ENCODE data around the gene CACNA1C.
"Not testable (repeated sequence)": the region's sequence is repeated elsewhere in the genome, so short reads cannot be mapped to it uniquely, and the experiment has no call there.

Gene CACNA1C

DNA sequence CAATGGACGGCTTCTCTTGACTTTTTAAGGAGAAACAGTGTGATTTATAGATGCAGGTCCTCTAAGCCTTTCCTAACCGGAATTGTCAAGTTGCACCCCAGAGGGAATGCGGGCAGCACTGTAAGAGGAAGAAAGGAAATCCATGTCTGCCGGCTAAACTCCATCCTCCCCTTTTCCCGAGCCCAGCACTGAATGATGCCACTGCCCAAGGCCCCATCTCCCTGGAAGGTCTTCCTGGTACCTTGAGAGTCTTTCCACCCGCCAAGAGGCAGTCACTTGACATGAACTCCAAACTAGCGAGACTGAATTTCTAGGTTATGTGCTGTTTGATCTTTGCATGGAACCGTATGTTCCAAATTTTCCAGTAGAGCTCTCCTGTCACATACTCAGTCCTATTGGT is 428.6 kb downstream of the CACNA1C start:
- Mint-ChIP-seq H3K27me3 (peaks cover 2% of the 10 kb centered on the region), H3K4me3 (no peak overlapping the region), H3K4me1 (no peaks in the 10 kb centered on the region), H3K27ac (no peak overlapping the region), H3K9me3 (no peaks in the 10 kb centered on the region), H3K36me3 (no peaks in the 10 kb centered on the region)

DNA sequence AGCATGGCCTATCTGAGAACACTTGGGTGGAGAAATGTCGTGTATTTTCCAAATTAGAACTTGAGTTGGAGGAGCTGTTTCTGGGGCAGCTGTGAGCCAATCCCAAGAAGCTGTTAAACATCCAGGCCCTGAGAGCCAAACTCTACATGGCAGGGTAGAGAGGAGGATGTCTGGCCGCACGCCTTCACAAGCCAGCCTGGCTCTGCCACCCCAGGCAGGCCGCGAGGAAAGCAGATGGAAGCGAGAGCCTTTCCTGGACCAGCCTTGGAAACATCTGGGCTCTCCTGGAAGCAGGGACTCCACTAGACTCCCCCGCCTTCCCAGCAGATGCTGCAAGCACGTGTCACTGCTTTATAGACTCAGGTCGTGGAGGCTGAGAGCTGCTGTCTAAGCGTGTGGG is 429.2 kb downstream of the CACNA1C start:
- Mint-ChIP-seq H3K27me3 (peaks cover 2% of the 10 kb centered on the region), H3K36me3 (no peaks in the 10 kb centered on the region), H3K4me3 (no peak overlapping the region), H3K4me1 (no peaks in the 10 kb centered on the region), H3K9me3 (no peaks in the 10 kb centered on the region), H3K27ac (no peak overlapping the region)

DNA sequence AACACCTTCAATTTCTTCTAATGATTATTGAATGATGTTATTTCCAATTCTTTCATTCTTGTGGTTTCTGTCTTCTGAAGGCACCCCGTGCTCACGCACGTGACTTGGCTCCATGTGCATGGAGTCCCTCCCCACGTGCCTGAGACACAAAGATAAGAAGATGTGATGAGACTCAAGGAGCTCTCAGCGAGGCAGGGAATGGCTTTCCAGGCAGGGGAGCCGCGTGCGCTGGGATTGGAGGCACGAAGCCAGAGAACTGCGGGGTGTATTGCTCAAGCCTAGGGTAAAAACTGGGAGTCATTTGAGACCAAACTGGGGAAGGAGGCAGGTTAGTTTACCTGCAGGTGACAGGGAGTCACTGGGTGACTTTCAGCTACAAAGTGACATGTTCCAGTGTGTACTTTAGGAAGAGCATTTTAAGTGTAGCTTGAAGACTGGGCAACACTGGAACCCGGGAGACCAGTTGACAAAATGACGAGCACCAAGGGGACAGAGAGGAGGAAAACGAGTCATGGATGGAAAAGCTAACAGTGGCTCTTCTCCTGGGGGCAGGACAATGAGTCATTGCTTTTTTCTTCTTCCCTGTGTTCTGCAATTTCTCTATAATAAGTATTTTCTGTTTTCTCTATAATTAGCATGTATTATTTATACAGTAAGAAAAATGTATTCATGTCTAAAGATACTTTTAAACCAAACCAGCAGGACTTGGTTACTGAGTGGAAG is 430.3 kb downstream of the CACNA1C start:
- Mint-ChIP-seq H3K27ac (no peak overlapping the region), H3K27me3 (peaks cover 1% of the 10 kb centered on the region), H3K9me3 (no peaks in the 10 kb centered on the region), H3K4me3 (no peak overlapping the region), H3K4me1 (no peaks in the 10 kb centered on the region), H3K36me3 (no peaks in the 10 kb centered on the region)

DNA sequence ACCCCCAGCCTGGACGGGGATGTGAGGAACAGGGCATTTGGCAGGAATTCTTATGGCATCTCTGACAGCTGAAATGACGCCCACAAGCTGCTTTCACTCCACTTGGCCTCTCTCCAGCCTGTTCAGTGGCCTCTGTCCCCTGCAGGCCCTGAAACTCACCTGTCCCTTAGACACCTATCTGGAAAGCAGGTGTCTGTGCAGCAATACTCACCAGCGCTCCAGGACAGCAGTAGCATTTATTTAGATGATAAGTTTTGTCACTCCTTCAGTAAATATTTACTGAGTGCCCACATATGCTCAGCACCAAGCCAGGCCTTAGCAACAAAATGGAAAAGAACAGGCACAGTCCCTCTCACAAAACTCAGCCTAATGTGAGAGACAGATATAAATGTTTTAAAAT is 430.9 kb downstream of the CACNA1C start:
- Mint-ChIP-seq H3K9me3 (no peaks in the 10 kb centered on the region), H3K4me1 (no peaks in the 10 kb centered on the region), H3K27ac (no peak overlapping the region), H3K36me3 (no peaks in the 10 kb centered on the region), H3K27me3 (no peaks in the 10 kb centered on the region), H3K4me3 (no peak overlapping the region)

DNA sequence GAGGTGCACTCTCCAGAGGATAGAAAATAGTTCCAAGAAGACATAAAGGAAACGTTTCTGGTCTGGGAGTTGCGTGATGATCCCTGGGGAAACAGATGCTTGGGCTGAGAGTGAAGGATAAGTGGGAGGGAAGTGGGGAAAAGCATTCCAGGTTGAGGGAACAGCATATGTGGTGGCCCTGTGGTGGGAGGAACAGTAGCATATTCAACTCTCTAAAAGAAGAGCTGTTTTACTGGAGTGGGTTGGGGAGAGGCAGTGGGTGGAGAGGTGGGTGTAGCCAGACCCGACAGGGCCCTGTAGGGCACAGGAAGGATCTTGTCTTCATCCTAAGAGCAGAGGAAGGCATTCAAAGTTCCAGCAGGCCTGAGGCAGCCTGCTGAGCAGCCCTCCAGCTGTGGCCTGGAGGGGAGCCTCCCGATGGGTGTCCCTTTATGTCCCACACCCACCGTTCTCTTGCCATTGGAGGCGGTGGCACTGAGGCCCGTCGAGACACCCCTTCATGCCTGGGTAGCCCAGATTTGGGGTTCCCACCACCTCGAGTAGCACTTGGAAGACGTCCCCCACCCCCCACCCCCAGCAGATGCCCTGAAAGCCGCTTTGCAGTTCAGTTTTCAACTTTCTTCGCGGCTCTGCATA is 431.5 kb downstream of the CACNA1C start:
- no peaks in the 10 kb centered on the region for H3K9me3 Mint-ChIP-seq
- H3K27me3 Mint-ChIP-seq: no peaks in the 10 kb centered on the region

DNA sequence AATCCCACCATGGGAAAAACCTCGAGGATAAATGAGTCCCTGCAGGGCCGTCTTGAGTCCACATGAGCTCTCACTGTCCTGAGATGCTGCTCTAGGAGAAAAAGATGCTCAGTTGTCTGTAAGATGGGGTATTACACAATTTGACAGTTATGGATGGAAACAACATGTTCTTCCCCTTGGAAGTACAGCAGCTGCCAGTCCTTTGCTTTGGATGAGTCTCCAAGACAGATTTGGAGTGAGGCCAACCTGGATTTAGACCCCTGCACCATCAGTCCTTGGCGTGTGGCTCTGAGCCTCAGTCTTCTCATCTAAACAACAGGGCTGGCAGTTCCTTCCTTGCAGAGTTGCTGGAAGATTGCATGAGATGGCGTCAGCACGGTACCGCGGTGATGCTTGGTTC is 432.9 kb downstream of the CACNA1C start:
- Mint-ChIP-seq H3K27ac (no peak overlapping the region), H3K27me3 (no peaks in the 10 kb centered on the region), H3K9me3 (no peaks in the 10 kb centered on the region)

More for the DNA sequence above, 431.5 kb downstream of the CACNA1C start:
- H3K36me3 Mint-ChIP-seq: no peaks in the 10 kb centered on the region
- H3K4me1 Mint-ChIP-seq: no peaks in the 10 kb centered on the region
- no peak overlapping the region for H3K27ac Mint-ChIP-seq
- H3K4me3 Mint-ChIP-seq: no peak overlapping the region

DNA sequence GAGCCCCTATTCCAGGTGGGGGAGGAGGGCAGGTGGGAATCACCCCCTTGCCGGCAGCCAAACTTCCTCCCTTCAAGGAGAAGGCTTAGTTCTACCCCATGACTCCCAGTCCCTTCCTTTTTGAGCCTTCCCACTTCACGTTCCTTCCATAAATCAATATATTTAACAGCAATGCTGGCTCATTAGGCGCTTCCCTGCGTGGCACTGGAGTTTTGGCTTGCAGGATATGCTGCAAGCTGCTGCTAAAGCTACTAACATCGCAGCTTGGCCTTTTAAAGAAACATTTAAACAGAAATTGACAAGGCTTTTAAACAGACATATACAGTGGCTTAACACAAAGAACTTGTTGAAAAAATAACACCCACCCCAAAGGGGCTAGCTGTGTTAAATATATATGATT is 434.0 kb downstream of the CACNA1C start:
- H3K27me3 Mint-ChIP-seq: no peaks in the 10 kb centered on the region
- no peak overlapping the region for H3K4me3 Mint-ChIP-seq
- H3K27ac Mint-ChIP-seq: no peak overlapping the region
- H3K9me3 Mint-ChIP-seq: no peaks in the 10 kb centered on the region
- no peaks in the 10 kb centered on the region for H3K4me1 Mint-ChIP-seq
- no peaks in the 10 kb centered on the region for H3K36me3 Mint-ChIP-seq

More for the DNA sequence above, 432.9 kb downstream of the CACNA1C start:
- Mint-ChIP-seq H3K4me3 (no peak overlapping the region), H3K4me1 (no peaks in the 10 kb centered on the region), H3K36me3 (no peaks in the 10 kb centered on the region)

DNA sequence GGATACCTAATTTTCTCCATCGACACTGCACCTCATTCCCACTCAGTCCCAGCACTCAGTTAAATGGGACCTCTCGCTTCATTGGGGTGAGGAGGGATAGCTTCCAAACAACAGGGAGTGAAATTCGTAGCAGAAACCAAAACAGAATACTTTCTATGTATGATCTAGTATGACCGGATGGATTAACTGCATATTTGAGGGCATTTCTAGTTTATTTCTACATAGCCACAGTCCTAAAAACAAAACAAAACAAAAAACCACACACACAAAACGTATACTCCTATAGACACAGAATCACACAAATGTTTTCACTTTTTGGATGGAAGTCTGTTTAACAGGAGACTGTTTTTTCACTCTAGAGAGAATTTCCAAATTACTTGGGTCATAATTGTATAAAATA is 434.5 kb downstream of the CACNA1C start:
- Mint-ChIP-seq H3K36me3 (no peaks in the 10 kb centered on the region), H3K9me3 (no peaks in the 10 kb centered on the region), H3K27me3 (no peaks in the 10 kb centered on the region), H3K27ac (no peak overlapping the region), H3K4me1 (no peaks in the 10 kb centered on the region), H3K4me3 (no peak overlapping the region)

DNA sequence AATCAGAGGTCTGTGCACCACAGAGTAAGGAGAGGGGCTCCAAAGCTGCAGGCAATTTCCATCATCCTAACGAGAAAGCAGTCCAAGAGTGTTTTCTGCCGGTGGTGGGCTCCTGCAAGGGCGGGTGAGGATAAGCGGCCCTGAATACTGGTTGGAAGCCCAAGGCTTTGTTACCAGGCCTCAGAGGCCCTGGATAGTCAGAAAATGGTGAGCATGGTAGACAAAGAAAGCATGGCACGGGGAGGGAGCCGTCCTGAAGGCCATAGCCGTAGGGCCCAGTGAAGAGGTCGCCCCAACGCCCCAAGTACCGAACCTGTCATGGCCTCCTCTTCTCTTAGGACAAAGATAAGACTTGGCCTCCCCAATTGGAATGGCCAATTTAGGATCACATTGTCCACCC is 435.3 kb downstream of the CACNA1C start:
- H3K27ac Mint-ChIP-seq: no peak overlapping the region
- H3K36me3 Mint-ChIP-seq: no peaks in the 10 kb centered on the region
- H3K4me1 Mint-ChIP-seq: no peaks in the 10 kb centered on the region
- H3K4me3 Mint-ChIP-seq: no peak overlapping the region
- H3K9me3 Mint-ChIP-seq: no peaks in the 10 kb centered on the region
- H3K27me3 Mint-ChIP-seq: no peaks in the 10 kb centered on the region

DNA sequence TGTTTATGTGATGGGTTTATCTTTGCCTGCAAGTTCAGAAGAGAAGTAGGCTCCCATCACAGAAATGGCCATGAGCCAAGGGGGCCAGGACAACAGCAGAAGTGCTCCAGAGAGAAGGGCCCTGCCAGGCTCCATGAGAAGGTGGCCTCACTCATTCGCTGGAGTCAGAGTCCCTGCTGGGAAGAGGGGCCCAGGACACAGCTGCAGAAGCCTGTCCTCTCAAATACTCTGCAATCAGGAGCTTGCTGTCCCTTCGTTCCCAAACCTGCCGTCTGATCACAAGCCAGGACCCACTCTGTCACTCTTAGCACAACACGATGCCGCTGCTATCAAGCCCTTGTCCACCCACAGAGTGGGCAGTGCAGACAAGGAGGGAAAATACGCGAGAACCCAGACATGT is 435.8 kb downstream of the CACNA1C start:
- Mint-ChIP-seq H3K27ac (no peak overlapping the region), H3K4me3 (no peak overlapping the region), H3K9me3 (no peaks in the 10 kb centered on the region), H3K4me1 (no peaks in the 10 kb centered on the region), H3K36me3 (no peaks in the 10 kb centered on the region), H3K27me3 (no peaks in the 10 kb centered on the region)

DNA sequence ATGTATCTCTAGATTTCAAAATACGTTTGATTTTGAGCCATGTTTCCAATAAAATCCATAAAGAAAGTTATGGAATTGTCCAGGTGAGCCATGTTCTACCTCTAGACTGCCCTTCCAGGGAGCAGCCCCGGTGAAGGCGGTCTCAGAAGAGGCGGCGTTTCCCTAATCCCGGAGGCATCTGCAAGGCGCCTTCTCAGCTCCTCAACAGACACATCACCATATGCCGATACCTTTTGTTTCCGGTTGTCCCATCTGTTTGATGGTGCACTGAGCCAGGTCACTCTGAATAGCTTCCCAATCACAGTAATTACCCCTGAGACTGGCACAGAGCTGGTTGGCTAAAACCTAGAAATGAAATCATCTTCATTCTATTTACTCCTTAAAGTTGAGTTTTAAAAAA is 436.5 kb downstream of the CACNA1C start:
- Mint-ChIP-seq H3K4me3 (no peak overlapping the region), H3K4me1 (no peaks in the 10 kb centered on the region), H3K36me3 (no peaks in the 10 kb centered on the region), H3K27ac (no peak overlapping the region), H3K27me3 (peaks cover under 1% of the 10 kb centered on the region), H3K9me3 (no peaks in the 10 kb centered on the region)

DNA sequence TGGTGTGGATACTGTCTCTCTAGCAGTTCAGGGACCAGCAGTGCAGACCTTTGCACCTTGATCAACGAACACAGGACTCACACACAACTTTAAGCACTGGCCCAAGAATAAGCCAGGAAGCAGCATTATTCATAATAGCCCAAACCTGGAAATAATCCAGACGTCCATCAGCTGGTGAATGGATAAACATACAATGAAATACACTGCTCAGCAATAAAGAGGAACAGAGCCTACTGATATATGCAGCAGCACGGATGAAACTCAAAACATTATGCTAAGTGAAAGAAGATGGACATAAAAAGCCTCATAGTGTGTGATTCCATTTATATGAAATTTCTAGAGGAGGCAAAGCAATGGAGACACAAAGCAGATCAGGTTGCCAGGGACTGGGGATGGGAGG is 438.0 kb downstream of the CACNA1C start:
- no peaks in the 10 kb centered on the region for H3K4me1 Mint-ChIP-seq
- no peak overlapping the region for H3K4me3 Mint-ChIP-seq
- no peaks in the 10 kb centered on the region for H3K36me3 Mint-ChIP-seq
- no peak overlapping the region for H3K27ac Mint-ChIP-seq
- no peaks in the 10 kb centered on the region for H3K9me3 Mint-ChIP-seq
- peaks cover 2% of the 10 kb centered on the region for H3K27me3 Mint-ChIP-seq

DNA sequence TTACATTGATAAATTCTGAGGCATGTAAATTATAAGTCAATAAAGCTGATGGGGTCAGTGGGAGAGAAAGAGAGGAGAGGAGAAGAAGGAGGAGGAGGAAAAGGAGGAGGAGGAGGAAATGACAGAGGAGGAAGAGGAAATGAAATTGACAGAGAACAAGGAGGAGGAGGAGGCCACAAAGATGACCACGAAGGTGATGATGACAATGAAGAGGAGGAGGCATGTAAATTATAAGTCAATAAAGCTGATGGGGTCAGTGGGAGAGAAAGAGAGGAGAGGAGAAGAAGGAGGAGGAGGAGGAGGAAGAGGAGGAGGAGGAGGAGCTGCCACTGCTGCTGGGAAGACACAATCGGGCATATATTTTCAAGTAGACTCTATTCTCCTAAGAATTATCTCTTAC is 438.6 kb downstream of the CACNA1C start:
- H3K4me1 Mint-ChIP-seq, H3K27ac Mint-ChIP-seq, H3K4me3 Mint-ChIP-seq, H3K36me3 Mint-ChIP-seq, H3K9me3 Mint-ChIP-seq, H3K27me3 Mint-ChIP-seq: not testable (repeated sequence)

DNA sequence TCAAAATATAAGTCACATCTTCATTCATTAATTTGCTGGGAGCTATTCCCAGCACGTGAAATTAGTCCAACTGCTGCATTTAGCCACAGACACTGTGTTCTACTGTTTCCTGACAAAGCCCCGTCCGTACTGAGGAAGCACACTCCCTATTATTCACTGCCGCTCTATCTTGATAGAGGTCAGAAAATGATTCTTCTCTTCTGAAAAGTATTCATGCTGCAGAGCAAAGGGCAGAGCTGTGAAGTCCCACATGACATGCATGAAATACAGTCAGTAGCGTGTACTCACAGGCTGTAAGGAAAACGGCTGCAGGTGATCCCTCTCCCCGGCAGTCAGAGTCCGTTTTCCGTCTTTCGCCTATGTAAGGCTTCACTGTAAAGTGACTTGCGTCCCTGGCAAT is 439.4 kb downstream of the CACNA1C start:
- Mint-ChIP-seq H3K4me1 (no peaks in the 10 kb centered on the region), H3K4me3 (no peak overlapping the region), H3K9me3 (no peaks in the 10 kb centered on the region), H3K36me3 (no peaks in the 10 kb centered on the region), H3K27me3 (peaks cover 3% of the 10 kb centered on the region), H3K27ac (no peak overlapping the region)

DNA sequence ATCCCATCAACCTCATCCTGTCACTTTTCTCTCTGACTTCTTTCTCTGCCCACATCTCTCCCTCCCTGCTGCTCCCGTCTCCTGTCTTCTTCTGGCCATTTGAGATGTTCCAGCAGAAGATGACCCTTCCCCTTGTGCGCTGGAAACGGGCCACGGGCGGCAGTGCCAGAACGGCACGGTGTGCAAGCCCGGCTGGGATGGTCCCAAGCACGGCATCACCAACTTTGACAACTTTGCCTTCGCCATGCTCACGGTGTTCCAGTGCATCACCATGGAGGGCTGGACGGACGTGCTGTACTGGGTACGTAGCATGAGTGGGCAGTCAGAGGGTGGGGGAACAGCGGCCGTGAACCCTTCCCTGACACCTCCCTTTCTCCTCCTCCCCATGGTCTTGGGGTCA is 440.3 kb downstream of the CACNA1C start:
- no peak overlapping the region for H3K4me3 Mint-ChIP-seq
- H3K27ac Mint-ChIP-seq: no peak overlapping the region
- H3K9me3 Mint-ChIP-seq: no peaks in the 10 kb centered on the region
- peaks cover 3% of the 10 kb centered on the region for H3K27me3 Mint-ChIP-seq
- no peaks in the 10 kb centered on the region for H3K4me1 Mint-ChIP-seq
- H3K36me3 Mint-ChIP-seq: no peaks in the 10 kb centered on the region

DNA sequence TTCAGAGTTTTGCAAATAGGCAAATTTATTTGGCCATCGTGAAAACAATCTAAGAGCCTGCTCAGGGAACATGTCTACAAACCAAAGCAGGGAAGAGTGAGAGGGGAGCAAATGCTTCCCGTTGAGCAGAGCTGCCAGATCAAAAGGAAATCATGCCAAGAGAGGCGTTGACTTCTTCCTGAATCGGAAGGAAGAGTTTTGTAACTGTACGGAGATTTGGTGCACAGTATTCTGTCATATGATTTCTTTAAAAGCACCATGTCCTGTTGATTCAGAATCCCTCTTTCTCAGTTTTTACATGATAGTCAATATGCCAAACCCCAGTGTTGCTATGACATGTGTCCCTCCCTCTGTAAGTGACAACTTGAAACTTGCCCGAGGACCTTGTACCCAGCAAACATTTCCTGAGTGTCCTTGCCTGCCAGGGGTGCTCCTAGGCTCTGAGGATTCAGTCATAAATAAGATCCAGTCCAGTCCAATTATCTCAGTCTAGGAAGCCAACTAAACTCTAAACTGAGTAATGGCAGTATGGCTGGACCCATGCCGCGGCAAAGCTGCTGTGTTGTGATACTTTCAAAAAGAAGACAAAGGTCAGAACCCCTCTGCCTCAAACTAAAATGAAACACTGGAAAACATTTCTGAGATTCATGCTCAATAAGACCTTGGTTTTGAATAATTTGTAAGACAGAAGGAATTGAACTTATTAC is 441.9 kb downstream of the CACNA1C start:
- H3K36me3 Mint-ChIP-seq: no peaks in the 10 kb centered on the region
- peaks cover 3% of the 10 kb centered on the region for H3K27me3 Mint-ChIP-seq
- no peak overlapping the region for H3K4me3 Mint-ChIP-seq
- H3K27ac Mint-ChIP-seq: no peak overlapping the region
- no peaks in the 10 kb centered on the region for H3K4me1 Mint-ChIP-seq
- no peaks in the 10 kb centered on the region for H3K9me3 Mint-ChIP-seq

Data from activated naive CD4-positive, alpha-beta T cell treated with anti-CD3 and anti-CD28 coated beads, Interleukin-2, amount 50 U/mL, for 24 hours (primary cell).